Hepatocyte (in vitro differentiated cells): ENCODE results near the gene MIER1.

Experiments used
- CTCF ChIP-seq: fragments of 200-600 bp; sonication (generic); IDR thresholded peaks from 2 replicates; pipeline ENCODE4 v1.5.1; 2016; ENCODE audit warnings: antibody characterized with exemption, mild to moderate bottlenecking; ENCODE audit not compliant: poor library complexity
- EZH2 ChIP-seq: fragments of 200-600 bp; sonication (generic); IDR thresholded peaks from 2 replicates; pipeline ENCODE4 v1.6.1; 2016; ENCODE audit warnings: antibody characterized with exemption, mild to moderate bottlenecking, borderline replicate concordance
- EZH2phosphoT487 ChIP-seq: fragments of 200-600 bp; sonication (generic); IDR thresholded peaks from one replicate; pipeline ENCODE4 v1.6.1; 2018; ENCODE audit warnings: antibody characterized with exemption, mild to moderate bottlenecking, low read depth, moderate library complexity; ENCODE audit not compliant: unreplicated experiment, severe bottlenecking

- no peak for TF ChIP-seq EZH2phosphoT487
- TF ChIP-seq CTCF: no peak
- no peak for TF ChIP-seq EZH2
Observed at GRCh38 chr1:66951513-66951912, 26.7 kb downstream of the MIER1 start.
